HG02610 (cell line): ENCODE results near the gene GLDN.
"Not testable (repeated sequence)": the region's sequence is repeated elsewhere in the genome, so short reads cannot be mapped to it uniquely, and the experiment has no call there.

Source experiments
- ATAC-seq: cut with Tn5 transposase; IDR thresholded peaks from one replicate; pipeline ENCODE4 v1.9.1; 2021; ENCODE audit warnings: mild to moderate bottlenecking, moderate library complexity; ENCODE audit not compliant: unreplicated experiment

The GLDN gene

GRCh38 chr15:51438526-51438925 lies 97.1 kb downstream of the GLDN start:
- no peak for ATAC-seq

DNA sequence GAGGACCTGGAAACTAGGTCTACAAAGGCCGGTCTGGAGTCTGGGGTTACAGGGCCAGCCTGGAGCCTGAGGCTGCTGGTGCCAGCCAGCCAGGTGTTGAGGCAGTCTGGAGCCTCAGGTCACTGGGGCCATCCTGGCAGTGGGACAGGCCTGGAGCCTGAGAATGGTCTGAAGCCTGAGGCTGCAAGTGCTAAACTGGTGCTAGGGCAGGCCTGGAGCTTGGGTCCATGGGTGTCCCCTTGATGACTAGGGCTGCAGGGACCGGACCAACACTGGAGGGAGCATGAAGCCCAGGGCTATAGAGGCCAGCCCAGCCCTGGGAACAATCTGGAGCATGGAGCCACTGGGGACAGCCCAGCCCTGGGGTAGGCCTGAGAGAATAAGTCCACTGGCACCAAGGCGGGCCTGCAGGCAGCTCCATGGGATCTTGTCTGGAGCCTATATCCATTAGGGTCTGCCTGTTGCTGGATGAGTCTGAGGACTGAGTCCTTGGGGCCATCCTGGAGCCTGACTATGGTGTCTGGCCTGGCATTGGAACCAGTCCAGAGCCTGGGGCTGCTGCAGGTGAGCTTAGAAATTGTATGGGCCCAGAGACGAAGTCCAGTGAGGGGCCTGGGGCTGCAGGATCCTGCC lies 101.9 kb downstream of the GLDN start:
- ATAC-seq = no peak

- ATAC-seq = no peak
Measured at GRCh38 chr15:51444112-51444511, 102.7 kb downstream of the GLDN start.

- no peak for ATAC-seq
Measured at GRCh38 chr15:51444807-51445206, 103.4 kb downstream of the GLDN start.

- not testable (repeated sequence) for ATAC-seq
Measured at GRCh38 chr15:51446029-51446744, 104.7 kb downstream of the GLDN start.

GRCh38 chr15:51447855-51448621 lies 106.6 kb downstream of the GLDN start:
- no peak for ATAC-seq

DNA sequence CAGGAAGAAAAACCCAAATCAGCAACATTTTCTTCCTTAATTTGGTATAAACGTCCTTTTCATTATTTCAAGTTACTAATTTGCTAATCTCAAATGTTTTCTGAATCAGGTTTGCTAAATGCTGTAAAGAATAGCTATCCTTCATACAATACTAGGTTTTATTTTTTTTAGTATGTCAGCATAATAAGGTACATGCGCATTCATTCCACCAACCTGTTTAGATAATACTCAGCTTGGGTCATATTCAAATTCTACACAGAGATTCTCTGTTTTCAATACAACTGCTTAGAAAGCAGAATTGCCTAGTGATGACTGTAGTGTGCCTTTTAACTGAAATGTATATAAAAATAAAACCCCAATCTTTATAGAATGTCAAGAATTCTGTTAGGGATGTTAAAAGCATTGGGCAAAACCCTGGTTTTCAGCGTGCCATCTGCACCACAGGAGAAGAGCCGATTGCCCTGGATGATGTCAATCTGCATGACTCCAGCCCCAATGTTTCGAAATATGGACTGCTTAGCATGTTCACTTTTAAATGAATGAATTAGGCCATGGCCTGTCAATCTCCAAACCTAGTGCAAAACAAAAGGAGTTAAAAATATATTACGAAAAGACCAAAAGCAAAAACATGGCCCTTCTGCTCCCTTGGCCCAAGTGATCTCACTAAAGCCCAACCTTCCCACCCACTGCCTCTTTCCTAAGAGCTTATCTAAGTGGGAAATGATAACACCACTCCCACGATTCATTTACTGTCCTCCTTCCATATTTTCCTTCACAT lies 107.4 kb downstream of the GLDN start:
- ATAC-seq = no peak

GRCh38 chr15:51450001-51450400 lies 108.5 kb downstream of the GLDN start:
- ATAC-seq = no peak
